Measurements from ENCODE around the gene FNTB. TPM values are rescaled to one million over a fixed set of nuclear protein-coding genes. Genes with fewer than 3 reads are reported as not detected.
"Not testable (repeated sequence)": the region's sequence is repeated elsewhere in the genome, so short reads cannot be mapped to it uniquely, and the experiment has no call there.

The FNTB gene
- polyA plus RNA-seq, 1 experiment, result 33.8 TPM

GRCh38 chr14:65079768-65080167 is 93.1 kb downstream of the FNTB start:
- no peak for DNase-seq (ENCODE audit: low read depth)
- Histone ChIP-seq H3K27me3 (ENCODE audit: control insufficient read depth, insufficient read depth, low read length) (no peaks in the 10 kb centered on the region), H3K36me3 (ENCODE audit: control insufficient read depth, insufficient read depth, low read length) (peaks cover 22% of the 10 kb centered on the region), H3K4me3 (ENCODE audit: low read depth, low read length) (no peak overlapping the region)
- POLR2A ChIA-PET, result no interaction called here
- no peak for TF ChIP-seq CTCF (IDR thresholded peaks at IDR 0.05; ENCODE audit: insufficient read depth, low read depth, low read length)
- CTCF ChIA-PET, result no interaction called here

GRCh38 chr14:65080960-65081747 is 94.5 kb downstream of the FNTB start:
- TF ChIP-seq CTCF (IDR thresholded peaks at IDR 0.05; ENCODE audit: insufficient read depth, low read depth, low read length), result no peak
- no peak for DNase-seq (ENCODE audit: low read depth)
- Histone ChIP-seq H3K4me3 (ENCODE audit: low read depth, low read length) (no peak overlapping the region), H3K27me3 (ENCODE audit: control insufficient read depth, insufficient read depth, low read length) (no peaks in the 10 kb centered on the region), H3K36me3 (ENCODE audit: control insufficient read depth, insufficient read depth, low read length) (peaks cover 20% of the 10 kb centered on the region)
- ChIA-PET CTCF (no interaction called here), POLR2A (no interaction called here)

DNA sequence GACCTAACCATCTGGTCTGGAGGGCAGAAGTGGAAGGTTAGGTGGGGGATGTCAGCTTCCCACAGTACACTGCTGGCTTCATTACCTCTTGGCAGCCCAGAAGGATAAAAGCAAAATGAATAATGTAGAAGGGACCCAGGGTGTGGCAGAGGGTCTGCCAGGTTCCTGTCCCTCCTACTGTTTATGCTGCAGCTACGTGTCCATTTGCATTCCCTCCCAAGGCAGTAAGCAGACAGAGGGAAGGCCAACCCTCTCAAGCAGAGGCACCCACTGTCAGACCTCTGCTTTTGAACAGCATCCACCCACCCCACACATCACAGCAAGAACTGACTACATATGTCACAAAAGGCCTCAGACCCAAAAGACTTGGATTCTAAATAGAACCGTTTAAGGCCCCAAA is 96.2 kb downstream of the FNTB start:
- POLR2A ChIA-PET, result no interaction called here
- TF ChIP-seq CTCF (IDR thresholded peaks at IDR 0.05; ENCODE audit: insufficient read depth, low read depth, low read length), result no peak
- Histone ChIP-seq H3K27me3 (ENCODE audit: control insufficient read depth, insufficient read depth, low read length) (no peaks in the 10 kb centered on the region), H3K36me3 (ENCODE audit: control insufficient read depth, insufficient read depth, low read length) (peaks cover 13% of the 10 kb centered on the region), H3K4me3 (ENCODE audit: low read depth, low read length) (no peak overlapping the region)
- CTCF ChIA-PET, result no interaction called here
- no peak for DNase-seq (ENCODE audit: low read depth)

DNA sequence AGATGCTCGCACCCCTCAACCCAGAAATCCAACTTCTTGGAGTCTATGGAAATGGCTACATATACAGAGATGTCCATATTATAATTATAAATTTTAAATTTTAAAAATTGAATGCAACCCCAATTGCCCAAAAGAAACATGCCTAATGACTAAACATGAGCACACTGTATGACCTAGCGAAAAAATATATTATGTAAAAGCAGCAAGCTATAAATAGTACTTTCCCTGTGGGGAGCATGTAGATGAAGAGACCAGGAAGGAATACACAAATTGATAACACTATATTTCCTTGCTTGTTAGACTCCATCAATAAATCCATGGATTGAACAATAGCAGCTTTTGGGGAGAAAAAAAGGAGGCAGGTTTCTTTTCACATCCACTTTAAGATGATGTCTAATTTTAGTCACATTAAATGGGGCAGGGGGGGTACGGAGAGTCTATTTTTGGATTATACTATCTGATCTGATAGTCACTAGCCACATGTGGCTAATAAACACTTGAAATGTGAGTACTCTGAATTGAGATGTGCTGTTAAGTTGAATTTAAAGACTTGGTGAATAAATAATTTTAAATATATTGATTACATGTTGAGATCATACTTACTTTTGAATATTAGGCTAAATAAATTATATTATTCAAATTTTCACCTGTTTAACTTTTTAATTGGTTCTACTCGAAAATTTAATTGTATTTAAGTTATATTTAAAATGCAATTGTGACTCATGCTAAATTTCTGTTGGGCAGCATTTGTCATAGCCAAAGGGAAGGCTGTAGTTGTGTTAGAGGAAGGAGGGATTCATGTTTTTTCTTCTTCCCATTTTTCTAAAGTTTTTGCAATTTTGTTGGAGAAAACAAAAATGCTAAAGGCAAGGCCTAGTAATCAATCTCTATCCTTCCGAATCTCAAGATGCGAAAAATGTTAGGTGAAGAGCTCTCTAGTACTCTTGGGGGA is 98.1 kb downstream of the FNTB start:
- POLR2A ChIA-PET, result no interaction called here

GRCh38 chr14:65086686-65087085 is 100.0 kb downstream of the FNTB start:
- peaks cover 20% of the 10 kb centered on the region for H3K36me3 ChIP-seq (ENCODE audit: control insufficient read depth, insufficient read depth, low read length)
- POLR2A ChIA-PET; H3K4me3 ChIP-seq (ENCODE audit: low read depth, low read length); H3K27me3 ChIP-seq (ENCODE audit: control insufficient read depth, insufficient read depth, low read length); CTCF ChIA-PET; DNase-seq (ENCODE audit: low read depth): not testable (repeated sequence)

More for the DNA sequence above, 98.1 kb downstream of the FNTB start:
- no peak for TF ChIP-seq CTCF (IDR thresholded peaks at IDR 0.05; ENCODE audit: insufficient read depth, low read depth, low read length)
- H3K4me3 ChIP-seq (ENCODE audit: low read depth, low read length), result no peak overlapping the region
- H3K36me3 ChIP-seq (ENCODE audit: control insufficient read depth, insufficient read depth, low read length), result peaks cover 17% of the 10 kb centered on the region
- no peak for DNase-seq (ENCODE audit: low read depth)
- no peaks in the 10 kb centered on the region for H3K27me3 ChIP-seq (ENCODE audit: control insufficient read depth, insufficient read depth, low read length)
- CTCF ChIA-PET, result no interaction called here

DNA sequence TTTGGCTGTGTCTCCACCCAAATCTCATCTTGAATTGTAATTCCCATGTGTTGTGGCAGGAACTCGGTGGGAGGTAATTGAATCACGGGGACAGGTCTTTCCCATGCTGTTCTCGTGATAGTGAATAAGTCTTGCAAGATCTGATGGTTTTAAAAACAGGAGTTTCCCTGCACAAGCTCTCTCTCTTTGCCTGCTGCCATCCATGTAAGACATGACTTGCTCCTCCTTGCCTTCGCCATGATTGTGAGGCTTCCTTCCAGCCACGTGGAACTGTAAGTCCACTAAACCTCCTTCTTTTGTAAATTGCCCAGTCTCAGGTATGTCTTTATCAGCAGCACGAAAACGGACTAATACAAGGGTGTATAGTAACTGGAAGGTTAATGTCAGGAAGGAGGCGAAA is 101.1 kb downstream of the FNTB start:
- H3K4me3 ChIP-seq (ENCODE audit: low read depth, low read length); H3K27me3 ChIP-seq (ENCODE audit: control insufficient read depth, insufficient read depth, low read length); POLR2A ChIA-PET; DNase-seq (ENCODE audit: low read depth): not testable (repeated sequence)
- H3K36me3 ChIP-seq (ENCODE audit: control insufficient read depth, insufficient read depth, low read length), result peaks cover 24% of the 10 kb centered on the region
- CTCF ChIA-PET, result interaction anchor here (0.6 to 0.7 kb wide), 2 partner anchors 15 to 48 kb away, joined by 3 read pairs; no protein-coding TSS in a partner anchor

Data from BJ (cell line).